Uterus (tissue), 2 donors: ENCODE results near the gene INSYN2B.

ENCODE experiments used
- POLR2A ChIP-seq, 2 donors: fragments of 450-650 bp; IDR thresholded peaks; one replicate each; pipeline ENCODE4 v1.6.1; 2016; ENCODE audit warnings: antibody characterized with exemption in 2 of 2, mild to moderate bottlenecking in 1 of 2, moderate library complexity in 1 of 2
- TF ChIP-seq, protein P1 (sequence below), 4 experiments: fragments of 200-600 bp in 2 of 4; fragments of 450-650 bp in 2 of 4; sonication (generic) in 2 of 4; IDR thresholded peaks; one replicate each; pipeline ENCODE4 v1.5.1; 2016 to 2019; ENCODE audit warnings: antibody characterized with exemption in 4 of 4, mild to moderate bottlenecking in 2 of 4, moderate library complexity in 1 of 4

DNA sequence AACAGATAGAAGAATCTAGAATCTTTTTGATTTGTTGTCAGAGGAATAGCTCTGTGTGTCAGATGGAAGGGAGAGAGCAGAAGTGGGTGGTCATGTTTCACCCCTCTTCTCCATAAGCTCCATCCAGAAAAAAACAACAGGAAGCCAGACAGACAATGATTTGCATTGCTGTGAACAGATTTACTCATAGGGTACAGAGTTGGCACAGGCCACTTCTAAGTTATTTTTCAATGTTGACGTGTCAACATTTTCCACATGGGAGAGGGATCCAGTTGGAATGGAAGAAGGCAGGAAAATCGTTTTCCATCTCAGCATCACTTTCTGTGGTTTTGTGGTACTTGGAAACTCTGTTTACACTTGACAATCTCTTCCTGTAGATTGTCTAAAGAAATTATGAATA lies 86.7 kb downstream of the INSYN2B start:
- TF ChIP-seq, protein P1, sequence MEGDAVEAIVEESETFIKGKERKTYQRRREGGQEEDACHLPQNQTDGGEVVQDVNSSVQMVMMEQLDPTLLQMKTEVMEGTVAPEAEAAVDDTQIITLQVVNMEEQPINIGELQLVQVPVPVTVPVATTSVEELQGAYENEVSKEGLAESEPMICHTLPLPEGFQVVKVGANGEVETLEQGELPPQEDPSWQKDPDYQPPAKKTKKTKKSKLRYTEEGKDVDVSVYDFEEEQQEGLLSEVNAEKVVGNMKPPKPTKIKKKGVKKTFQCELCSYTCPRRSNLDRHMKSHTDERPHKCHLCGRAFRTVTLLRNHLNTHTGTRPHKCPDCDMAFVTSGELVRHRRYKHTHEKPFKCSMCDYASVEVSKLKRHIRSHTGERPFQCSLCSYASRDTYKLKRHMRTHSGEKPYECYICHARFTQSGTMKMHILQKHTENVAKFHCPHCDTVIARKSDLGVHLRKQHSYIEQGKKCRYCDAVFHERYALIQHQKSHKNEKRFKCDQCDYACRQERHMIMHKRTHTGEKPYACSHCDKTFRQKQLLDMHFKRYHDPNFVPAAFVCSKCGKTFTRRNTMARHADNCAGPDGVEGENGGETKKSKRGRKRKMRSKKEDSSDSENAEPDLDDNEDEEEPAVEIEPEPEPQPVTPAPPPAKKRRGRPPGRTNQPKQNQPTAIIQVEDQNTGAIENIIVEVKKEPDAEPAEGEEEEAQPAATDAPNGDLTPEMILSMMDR (IDR thresholded peaks at IDR 0.05), result no peak
- no peak for TF ChIP-seq POLR2A (IDR thresholded peaks at IDR 0.05)
